ENCODE results near the gene ZDHHC24.

The ZDHHC24 gene

GRCh38 chr11:66564538-66564937 lies 18.7 kb upstream of the ZDHHC24 start:
- ATAC-seq (ENCODE audit: low read depth) (no peak), DNase-seq (ENCODE audit: low spot score) (no peak)
- Histone ChIP-seq H3K4me3 (ENCODE audit: severe bottlenecking) (no peak overlapping the region), H3K27me3 (ENCODE audit: insufficient read depth, poor library complexity, severe bottlenecking) (no peaks in the 10 kb centered on the region), H3K9me3 (ENCODE audit: severe bottlenecking) (no peaks in the 10 kb centered on the region), H3K27ac (ENCODE audit: poor library complexity, severe bottlenecking) (no peak overlapping the region), H3K36me3 (ENCODE audit: low read depth) (no peaks in the 10 kb centered on the region), H3K4me1 (ENCODE audit: insufficient read depth, poor library complexity, severe bottlenecking) (no peaks in the 10 kb centered on the region)
- TF ChIP-seq CTCF (IDR thresholded peaks at IDR 0.05; ENCODE audit: poor library complexity, severe bottlenecking): no peak

GRCh38 chr11:66563832-66564231 lies 18.0 kb upstream of the ZDHHC24 start:
- H3K4me3 ChIP-seq (ENCODE audit: severe bottlenecking): no peak overlapping the region
- DNase-seq (ENCODE audit: low spot score): no peak
- ATAC-seq (ENCODE audit: low read depth): no peak
- H3K4me1 ChIP-seq (ENCODE audit: insufficient read depth, poor library complexity, severe bottlenecking): no peaks in the 10 kb centered on the region
- no peaks in the 10 kb centered on the region for H3K36me3 ChIP-seq (ENCODE audit: low read depth)
- H3K27ac ChIP-seq (ENCODE audit: poor library complexity, severe bottlenecking): no peak overlapping the region
- no peaks in the 10 kb centered on the region for H3K9me3 ChIP-seq (ENCODE audit: severe bottlenecking)
- no peak for TF ChIP-seq CTCF (IDR thresholded peaks at IDR 0.05; ENCODE audit: poor library complexity, severe bottlenecking)
- peaks cover under 1% of the 10 kb centered on the region for H3K27me3 ChIP-seq (ENCODE audit: insufficient read depth, poor library complexity, severe bottlenecking)

- DNase-seq (ENCODE audit: low spot score): no peak
- H3K9me3 ChIP-seq (ENCODE audit: severe bottlenecking): no peaks in the 10 kb centered on the region
- H3K4me1 ChIP-seq (ENCODE audit: insufficient read depth, poor library complexity, severe bottlenecking): no peaks in the 10 kb centered on the region
- no peaks in the 10 kb centered on the region for H3K36me3 ChIP-seq (ENCODE audit: low read depth)
- no peak overlapping the region for H3K4me3 ChIP-seq (ENCODE audit: severe bottlenecking)
- H3K27ac ChIP-seq (ENCODE audit: poor library complexity, severe bottlenecking): no peak overlapping the region
- peaks cover 3% of the 10 kb centered on the region for H3K27me3 ChIP-seq (ENCODE audit: insufficient read depth, poor library complexity, severe bottlenecking)
- no peak for ATAC-seq (ENCODE audit: low read depth)
- no peak for TF ChIP-seq CTCF (IDR thresholded peaks at IDR 0.05; ENCODE audit: poor library complexity, severe bottlenecking)
Measured at GRCh38 chr11:66562907-66563583, 17.2 kb upstream of the ZDHHC24 start.

GRCh38 chr11:66562275-66562674 lies 16.4 kb upstream of the ZDHHC24 start:
- H3K36me3 ChIP-seq (ENCODE audit: low read depth): no peaks in the 10 kb centered on the region
- TF ChIP-seq CTCF (IDR thresholded peaks at IDR 0.05; ENCODE audit: poor library complexity, severe bottlenecking): no peak
- H3K27me3 ChIP-seq (ENCODE audit: insufficient read depth, poor library complexity, severe bottlenecking): peaks cover 3% of the 10 kb centered on the region
- no peak overlapping the region for H3K27ac ChIP-seq (ENCODE audit: poor library complexity, severe bottlenecking)
- no peak for DNase-seq (ENCODE audit: low spot score)
- no peak overlapping the region for H3K4me3 ChIP-seq (ENCODE audit: severe bottlenecking)
- no peaks in the 10 kb centered on the region for H3K9me3 ChIP-seq (ENCODE audit: severe bottlenecking)
- H3K4me1 ChIP-seq (ENCODE audit: insufficient read depth, poor library complexity, severe bottlenecking): no peaks in the 10 kb centered on the region
- ATAC-seq (ENCODE audit: low read depth): no peak

- Histone ChIP-seq H3K36me3 (ENCODE audit: low read depth) (no peaks in the 10 kb centered on the region), H3K9me3 (ENCODE audit: severe bottlenecking) (no peaks in the 10 kb centered on the region), H3K4me1 (ENCODE audit: insufficient read depth, poor library complexity, severe bottlenecking) (no peaks in the 10 kb centered on the region), H3K27me3 (ENCODE audit: insufficient read depth, poor library complexity, severe bottlenecking) (peaks cover 3% of the 10 kb centered on the region), H3K4me3 (ENCODE audit: severe bottlenecking) (no peak overlapping the region), H3K27ac (ENCODE audit: poor library complexity, severe bottlenecking) (no peak overlapping the region)
- ATAC-seq (ENCODE audit: low read depth) (no peak), DNase-seq (ENCODE audit: low spot score) (no peak)
- no peak for TF ChIP-seq CTCF (IDR thresholded peaks at IDR 0.05; ENCODE audit: poor library complexity, severe bottlenecking)
Measured at GRCh38 chr11:66561975-66562248, 16.1 kb upstream of the ZDHHC24 start.

All from RWPE2 (cell line).